GM18907 (cell line): ENCODE measurements around the gene DNAJB13.

Experiments
- ATAC-seq: cut with Tn5 transposase; IDR thresholded peaks from one replicate; pipeline ENCODE4 v1.9.1; 2021; ENCODE audit warnings: mild to moderate bottlenecking, moderate library complexity; ENCODE audit not compliant: unreplicated experiment

The DNAJB13 gene

DNA sequence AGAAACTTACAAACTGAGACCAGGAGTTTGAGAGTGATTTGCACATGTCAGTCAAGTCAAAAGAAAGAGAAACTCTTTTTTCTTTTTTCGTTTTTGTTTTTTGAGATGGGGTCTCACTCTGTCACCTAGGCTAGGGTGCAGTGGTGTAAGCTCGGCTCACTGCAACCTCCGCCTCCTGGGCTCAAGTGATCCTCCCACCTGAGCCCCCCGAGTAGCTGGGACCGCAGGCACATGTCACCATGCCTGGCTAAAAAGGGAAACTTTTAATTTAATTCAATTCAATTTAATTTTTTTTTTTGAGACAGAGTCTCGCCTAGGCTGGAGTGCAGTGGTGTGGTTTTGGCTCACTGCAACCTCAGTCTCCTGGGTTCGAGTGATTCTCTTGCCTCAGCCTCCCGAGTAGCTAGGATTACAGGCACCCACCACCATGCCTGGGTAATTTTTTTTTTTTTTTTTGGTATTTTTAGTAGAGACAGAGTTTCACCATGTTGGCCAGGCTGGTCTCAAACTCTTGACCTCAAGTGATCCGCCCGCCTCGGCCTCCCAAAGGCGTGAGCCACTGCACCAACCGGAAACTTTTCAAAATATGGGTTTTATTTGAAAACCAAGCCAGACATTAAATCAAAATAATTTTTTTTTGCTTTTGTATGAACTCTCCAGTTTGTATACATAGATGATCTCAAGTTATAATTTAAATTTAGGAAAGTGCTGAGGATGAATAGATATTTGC lies 48.2 kb downstream of the DNAJB13 start:
- no peak for ATAC-seq

GRCh38 chr11:73999581-74000306 lies 48.9 kb downstream of the DNAJB13 start:
- ATAC-seq: no peak

DNA sequence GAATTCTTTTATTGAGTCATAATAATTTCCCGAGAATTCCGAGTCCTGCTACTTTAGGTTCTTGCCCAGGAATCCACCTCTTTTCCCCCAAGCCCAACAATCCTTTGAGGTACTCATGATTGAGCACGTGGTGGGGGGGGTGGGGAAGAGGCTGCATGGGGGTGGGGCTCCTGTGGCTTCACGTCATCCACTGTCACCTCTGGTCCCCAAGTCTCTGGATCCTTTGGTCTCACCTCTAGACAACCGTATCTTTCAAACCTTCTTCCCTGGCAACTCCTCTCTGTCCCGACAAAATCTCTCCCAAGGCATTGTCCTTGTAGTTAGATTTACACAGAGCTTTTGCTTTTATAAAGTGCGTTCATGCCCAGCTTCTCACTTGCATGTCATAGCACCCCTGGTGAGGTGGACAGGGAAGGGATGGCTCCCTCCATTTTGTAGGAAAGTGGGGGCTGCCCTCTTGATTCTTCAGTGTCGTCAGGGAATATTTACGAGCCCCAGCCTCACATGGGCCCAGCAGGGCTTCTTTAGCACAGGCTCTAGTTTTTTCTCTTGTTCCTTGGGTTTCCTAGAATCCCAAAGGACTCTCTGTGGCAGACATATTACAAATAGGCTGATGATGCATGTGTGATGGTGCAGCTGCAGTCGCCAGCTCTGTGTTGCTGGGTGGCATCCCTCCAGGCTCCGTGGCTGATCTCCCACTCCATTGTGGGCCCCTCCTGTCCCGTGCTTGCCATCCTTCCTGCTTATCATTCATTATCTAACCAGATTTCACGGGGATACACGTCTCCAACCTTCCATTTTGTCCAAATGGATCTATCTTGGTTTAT lies 49.7 kb downstream of the DNAJB13 start:
- ATAC-seq: no peak

GRCh38 chr11:74001822-74002286 lies 51.0 kb downstream of the DNAJB13 start:
- ATAC-seq: no peak

DNA sequence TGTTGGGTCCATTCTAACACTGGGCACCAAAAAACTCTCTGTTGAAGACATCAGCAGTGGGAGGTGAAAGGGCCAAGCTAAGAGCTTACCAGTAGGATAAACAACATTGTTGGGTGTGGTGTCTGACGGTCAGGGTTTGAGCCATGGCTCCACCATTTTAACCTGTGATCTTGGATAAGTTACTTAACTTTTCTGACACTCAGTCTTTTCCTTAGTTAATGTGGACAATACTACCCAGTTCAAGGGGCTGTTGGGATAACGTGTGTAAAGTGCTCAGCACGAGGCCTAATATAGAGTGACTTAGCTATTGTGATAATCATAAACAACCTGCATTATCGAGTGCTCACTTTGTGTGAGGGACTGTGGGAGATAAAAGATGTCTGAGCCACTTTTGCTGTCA lies 52.0 kb downstream of the DNAJB13 start:
- no peak for ATAC-seq

- no peak for ATAC-seq
These were observed 53.3 kb downstream of the DNAJB13 start for GRCh38 chr11:74004046-74004695.

GRCh38 chr11:74004759-74005615 lies 54.2 kb downstream of the DNAJB13 start:
- peak; percentile 76 for ATAC-seq

DNA sequence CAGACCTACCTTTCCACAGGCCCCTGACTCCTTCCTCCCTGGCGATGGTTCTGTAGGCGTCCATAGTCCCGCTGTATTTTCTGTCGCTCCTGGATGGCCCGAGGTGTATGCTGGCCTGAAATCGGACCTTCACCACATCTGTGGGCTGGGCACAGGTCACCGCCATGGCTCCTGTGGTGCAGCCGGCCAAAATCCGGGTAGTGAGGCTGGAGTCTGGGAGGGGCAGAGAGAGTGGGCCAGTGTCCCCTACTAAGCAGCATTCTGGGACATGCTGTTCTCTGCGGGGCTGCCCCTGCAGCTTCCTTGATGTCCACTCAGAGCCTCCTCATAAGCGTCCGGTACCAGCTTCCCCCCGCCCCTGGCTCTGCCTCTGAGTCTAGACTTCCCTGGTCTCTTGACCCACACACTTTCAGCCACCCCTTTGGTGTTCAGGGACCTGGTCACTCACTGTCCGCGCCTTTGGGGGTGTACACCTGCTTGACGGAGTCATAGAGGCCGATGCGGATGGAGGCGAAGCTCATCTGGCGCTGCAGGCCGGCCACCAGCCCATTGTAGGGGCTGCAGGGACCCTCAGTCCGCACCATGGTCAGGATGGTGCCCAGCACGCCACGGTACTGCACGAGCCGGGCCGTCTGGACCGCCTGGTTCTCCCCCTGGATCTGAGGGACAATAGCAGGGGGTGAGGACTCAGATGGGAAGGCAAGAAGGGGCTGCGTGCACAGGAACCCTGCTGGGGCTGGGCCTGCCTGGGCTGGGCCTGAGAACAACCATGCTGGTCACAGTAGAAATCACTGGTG lies 55.1 kb downstream of the DNAJB13 start:
- ATAC-seq: no peak

GRCh38 chr11:74006743-74007304 lies 56.0 kb downstream of the DNAJB13 start:
- ATAC-seq: no peak

DNA sequence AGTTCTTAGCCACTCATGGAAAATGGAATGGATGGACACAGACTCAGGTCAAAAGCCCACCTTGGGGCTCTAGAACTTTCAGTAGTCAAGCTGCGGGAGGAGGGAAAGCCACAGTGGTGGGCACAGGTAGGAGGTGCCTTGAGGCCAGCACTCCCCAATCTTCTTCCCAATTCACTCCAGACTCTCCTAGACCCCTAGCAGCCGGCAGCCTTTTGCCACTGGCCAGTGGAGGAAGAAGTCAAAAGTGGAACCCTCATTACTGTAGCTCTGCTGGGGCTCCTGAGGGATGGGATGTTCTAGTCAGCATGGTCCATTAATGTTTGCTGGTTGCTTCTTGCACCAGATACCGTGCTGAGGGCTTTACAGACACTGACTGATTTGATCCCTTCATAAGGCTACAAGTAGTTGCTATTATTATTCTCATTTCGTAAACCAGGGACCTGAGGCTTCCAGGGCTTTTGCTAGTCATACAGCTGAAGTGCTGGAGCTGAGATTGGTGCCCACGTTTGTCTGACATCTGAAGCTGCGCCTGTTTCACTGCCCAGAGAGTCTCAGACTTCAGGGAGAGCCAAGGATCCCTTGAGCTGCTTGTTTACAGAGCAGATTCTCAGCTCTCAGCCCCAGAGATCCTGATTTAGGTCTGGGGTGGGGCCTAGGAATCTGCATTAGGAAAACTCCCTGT lies 57.0 kb downstream of the DNAJB13 start:
- ATAC-seq: no peak

DNA sequence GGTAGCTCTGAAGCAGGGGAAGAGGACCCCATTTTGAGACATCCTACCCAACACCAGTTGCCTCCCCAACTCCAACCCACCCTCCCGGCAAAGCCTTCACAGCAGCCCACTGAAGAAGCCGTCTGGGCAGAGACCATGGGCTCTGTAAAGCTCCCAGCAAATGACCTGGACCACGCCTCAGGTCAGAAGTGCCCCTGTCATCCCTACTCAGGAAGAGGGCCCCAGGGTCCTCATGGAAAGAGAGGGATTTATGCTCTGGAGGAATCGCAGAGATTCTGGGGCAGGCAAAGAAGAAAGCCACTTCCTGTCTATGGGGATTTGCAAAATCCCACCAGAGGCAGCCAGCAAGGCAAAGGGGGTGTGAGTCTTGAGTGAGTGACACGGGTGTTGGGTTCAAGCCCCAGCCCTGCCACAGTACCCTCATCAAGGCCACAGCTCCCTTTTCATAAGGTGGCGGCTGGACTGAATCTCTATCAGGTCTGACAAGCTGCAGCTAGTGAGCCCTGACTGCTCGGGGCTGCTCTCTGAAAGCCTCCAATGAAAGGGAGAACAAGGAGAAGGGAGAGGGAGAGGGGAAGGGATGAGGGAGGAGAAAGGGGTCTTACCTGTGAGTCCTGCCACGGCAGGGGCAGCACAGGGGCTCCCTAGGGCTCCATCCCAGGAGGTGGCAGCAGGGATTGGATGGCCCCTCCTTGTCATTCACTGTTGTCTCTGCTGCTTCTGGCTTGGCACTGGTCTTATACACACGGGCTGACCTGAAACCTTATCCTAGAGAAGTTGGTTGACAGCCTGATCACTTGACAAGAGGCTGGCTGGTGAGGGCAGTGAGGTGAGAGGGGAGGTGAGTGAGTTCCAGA lies 57.8 kb downstream of the DNAJB13 start, which contains the start of gene UCP3:
UCP3 (minus strand) TSS at position 713 of the 857 bp plus-strand sequence. CDS start 2,043 bp downstream, outside the sequence.
- ATAC-seq: no peak

GRCh38 chr11:74009230-74009547 lies 58.4 kb downstream of the DNAJB13 start:
- no peak for ATAC-seq

GRCh38 chr11:74009675-74010305 lies 59.0 kb downstream of the DNAJB13 start:
- no peak for ATAC-seq

- no peak for ATAC-seq
These were observed 59.8 kb downstream of the DNAJB13 start for GRCh38 chr11:74010306-74011300.

DNA sequence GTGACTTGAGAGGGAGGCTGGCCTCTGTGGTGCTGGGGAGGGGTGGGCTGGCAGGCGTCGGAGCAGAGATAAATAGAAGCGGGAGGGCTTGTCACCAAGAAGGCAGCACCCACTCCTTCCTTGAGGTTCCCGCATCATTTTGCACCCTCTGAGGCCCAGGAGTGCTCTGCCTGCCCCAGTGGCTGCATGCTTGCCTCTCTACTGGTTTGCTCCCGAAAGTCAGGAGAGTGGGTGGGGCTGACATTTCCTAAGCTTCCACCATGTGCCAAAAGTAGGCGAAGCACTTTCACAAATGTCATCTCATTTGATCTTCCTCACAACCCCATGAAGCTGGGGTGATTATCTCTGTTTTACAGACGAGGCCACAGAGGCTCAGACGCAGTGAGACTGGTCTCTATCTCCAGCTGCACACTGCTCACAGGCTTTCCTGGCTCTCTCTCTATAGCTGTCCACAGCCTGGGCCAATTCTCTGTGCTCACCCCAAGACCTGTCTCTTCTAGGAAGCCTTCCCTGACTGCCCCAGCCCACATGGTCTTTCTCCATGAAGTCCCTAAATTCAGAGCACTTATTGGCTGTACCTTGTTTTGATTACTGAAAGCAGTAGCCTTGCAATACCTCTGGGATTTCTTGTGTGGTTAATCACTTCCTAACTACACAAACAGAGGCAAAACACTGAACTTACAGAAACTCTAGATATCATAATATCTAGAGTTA lies 60.7 kb downstream of the DNAJB13 start:
- peak; percentile 73 for ATAC-seq
